OCI-LY3 (cell line): ENCODE data around the gene DHRS11.

Experiments
- EZH2phosphoT487 ChIP-seq: fragments of 200-600 bp; shearing (Covaris generic); IDR thresholded peaks from 2 replicates; pipeline ENCODE4 v1.6.1; 2018; ENCODE audit warnings: antibody characterized with exemption, mixed run types, low read depth
- TF ChIP-seq, protein P1 (sequence below): fragments of 200-600, 300-600 bp; sonication (generic); IDR thresholded peaks from 2 replicates; pipeline ENCODE4 v1.5.1; 2014; ENCODE audit warnings: antibody characterized with exemption, low read length, low read depth

DNA sequence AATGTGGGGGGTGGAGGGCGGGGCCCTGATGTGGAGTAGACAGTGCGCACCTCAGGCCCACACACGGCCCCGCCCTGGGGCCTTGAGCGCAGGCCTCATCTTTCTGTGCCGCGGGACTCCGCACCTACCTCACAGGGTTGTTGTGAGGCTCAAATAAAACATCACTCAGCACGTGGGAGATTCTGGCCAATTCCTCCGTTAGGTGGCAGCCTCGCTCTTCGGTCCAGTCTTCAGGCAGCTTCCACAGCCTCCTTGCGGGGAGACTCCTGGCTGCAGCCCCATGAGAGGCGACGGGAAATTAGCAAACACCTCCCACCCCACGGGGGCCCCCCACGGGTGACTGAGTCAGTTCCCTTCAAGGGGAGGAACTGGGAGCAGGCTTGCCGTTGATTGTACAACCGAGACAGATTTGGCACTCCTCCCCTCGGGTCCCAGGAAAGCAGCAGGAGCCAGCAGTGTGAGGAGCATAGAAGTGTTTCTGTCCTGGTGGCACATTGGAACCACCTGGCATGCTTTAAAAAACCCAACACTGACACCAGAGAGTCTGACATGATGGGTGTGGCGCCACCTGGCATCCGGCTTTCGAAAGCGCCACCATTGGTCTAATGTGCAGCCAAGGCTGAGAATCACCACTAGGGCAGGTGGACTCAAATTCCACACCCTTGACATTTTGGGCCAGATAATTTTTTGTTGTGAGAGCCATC, 17.3 kb downstream of the DHRS11 start:
- TF ChIP-seq, protein P1, sequence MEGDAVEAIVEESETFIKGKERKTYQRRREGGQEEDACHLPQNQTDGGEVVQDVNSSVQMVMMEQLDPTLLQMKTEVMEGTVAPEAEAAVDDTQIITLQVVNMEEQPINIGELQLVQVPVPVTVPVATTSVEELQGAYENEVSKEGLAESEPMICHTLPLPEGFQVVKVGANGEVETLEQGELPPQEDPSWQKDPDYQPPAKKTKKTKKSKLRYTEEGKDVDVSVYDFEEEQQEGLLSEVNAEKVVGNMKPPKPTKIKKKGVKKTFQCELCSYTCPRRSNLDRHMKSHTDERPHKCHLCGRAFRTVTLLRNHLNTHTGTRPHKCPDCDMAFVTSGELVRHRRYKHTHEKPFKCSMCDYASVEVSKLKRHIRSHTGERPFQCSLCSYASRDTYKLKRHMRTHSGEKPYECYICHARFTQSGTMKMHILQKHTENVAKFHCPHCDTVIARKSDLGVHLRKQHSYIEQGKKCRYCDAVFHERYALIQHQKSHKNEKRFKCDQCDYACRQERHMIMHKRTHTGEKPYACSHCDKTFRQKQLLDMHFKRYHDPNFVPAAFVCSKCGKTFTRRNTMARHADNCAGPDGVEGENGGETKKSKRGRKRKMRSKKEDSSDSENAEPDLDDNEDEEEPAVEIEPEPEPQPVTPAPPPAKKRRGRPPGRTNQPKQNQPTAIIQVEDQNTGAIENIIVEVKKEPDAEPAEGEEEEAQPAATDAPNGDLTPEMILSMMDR, result peak; percentile 49; the same call in 1 of the 2 replicates
- no peak for TF ChIP-seq EZH2phosphoT487
